ENCODE data around the gene ABCA4.
A peak's percentile ranks its signal among the peaks of the same experiment; 100 is the strongest.
"Not testable (repeated sequence)": the region's sequence is repeated elsewhere in the genome, so short reads cannot be mapped to it uniquely, and the experiment has no call there.

Gene ABCA4

DNA sequence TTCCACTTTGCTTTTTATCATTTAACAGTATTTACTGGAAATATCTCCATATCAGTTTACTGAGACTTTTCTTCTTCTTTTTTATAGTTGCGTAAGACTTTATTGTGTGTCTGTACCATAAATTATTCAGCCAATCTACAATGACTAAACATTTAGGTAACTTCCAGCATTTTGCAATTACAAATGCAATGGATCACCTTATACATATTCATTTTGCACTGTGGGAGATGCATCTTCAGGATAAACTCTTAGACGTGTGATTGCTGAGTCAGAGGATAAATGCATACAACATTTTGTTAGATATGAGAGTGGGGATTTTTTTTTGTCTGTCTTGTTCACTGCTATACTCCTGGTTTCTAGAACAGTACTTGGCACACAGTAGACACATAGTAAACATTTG is 116.0 kb downstream of the ABCA4 start:
- no peak for DNase-seq (ENCODE audit: low spot score)

GRCh38 chr1:94002046-94002787 is 118.7 kb downstream of the ABCA4 start:
- DNase-seq (ENCODE audit: low spot score), result no peak

GRCh38 chr1:94001397-94002045 is 119.4 kb downstream of the ABCA4 start:
- DNase-seq (ENCODE audit: low spot score), result no peak

DNA sequence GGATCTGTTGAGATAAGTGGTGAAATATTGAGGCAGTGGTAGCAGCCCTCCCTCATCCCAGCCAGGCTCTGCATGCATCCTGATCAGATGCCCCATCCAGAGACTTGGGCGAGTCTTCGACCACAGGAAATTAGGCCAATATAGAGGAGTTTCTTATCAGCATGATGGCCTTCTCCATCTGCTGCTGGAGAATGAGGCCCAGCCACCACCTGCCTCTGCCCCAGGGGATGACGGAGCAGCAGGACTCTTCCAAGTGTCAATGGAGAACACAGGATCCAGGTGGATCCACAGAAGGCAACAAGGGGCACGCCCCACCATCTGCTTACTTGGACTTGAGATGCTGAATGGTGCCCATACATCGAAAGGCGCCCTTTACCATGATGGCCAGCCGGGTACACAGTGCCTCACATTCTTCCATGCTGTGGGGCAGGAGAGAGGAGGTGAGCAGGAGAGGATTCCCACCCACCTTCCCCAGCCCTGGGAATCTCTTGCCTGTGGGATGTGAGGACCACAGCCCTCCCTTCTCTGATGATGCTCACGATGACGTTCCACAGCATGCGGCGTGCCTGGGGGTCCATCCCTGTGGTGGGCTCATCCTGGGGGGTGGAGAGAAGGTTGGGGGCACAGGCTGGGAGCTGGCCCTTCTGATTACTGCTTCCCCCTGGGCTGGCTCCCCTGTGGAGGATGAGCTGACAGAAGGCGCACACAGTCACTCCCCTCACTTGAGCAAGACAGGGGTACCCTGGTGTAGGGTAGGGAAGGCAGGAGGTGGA is 120.3 kb downstream of the ABCA4 start:
- DNase-seq (ENCODE audit: low spot score), result no peak

GRCh38 chr1:93999840-94000415 is 121.0 kb downstream of the ABCA4 start:
- DNase-seq (ENCODE audit: low spot score), result no peak

DNA sequence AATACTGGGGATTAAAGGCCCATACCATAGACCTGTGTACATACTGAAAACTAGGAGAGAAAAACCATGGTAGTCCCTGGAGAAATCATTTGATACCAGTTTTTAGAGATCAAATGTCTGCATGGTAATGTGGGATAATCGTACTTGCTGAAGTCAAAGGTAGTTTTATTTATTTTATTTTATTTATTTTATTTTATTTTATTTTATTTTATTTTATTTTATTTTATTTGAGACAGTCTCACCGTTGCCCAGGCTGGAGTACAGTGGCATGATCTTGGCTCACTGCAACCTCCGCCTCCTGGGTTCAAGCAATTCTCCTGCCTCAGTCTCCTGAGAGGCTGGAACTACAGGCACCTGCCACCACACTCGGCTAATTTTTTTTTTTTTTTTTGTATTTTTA is 122.4 kb downstream of the ABCA4 start:
- not testable (repeated sequence) for DNase-seq (ENCODE audit: low spot score)

GRCh38 chr1:93997756-93998155 is 123.2 kb downstream of the ABCA4 start:
- no peak for DNase-seq (ENCODE audit: low spot score)

DNA sequence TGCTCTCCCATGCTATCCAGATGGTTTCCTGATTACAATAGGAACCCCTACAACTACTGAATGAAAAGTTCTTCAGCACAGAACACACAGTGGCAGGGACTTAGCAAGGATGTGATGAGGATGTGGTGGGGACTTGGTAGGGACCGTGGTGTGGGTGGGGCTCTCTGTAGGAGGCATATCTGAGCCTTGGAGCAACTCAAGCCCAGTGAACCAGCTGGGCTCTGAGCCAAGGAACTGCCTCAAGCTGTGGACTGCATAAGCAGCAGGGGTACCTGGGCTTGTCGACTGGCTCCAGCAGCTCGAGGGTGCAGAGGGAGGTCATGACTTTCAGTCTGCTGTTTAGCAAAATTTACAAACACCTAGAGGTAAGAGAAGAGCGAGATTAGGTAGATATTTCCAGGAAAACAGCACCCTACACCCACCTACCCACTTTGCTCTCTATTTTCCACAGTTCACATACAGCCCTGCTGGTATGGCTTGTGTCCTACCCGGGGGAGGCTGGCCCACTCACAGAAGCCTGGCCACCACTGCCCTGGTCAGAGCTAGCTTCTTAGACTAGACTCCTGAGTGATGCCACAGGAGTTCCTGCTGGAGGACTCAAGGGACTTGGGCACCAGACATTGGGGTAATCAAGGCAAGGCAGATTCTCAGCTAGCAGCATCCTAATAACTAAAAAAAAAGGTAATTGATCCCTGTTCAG is 125.0 kb downstream of the ABCA4 start:
- no peak for DNase-seq (ENCODE audit: low spot score)

DNA sequence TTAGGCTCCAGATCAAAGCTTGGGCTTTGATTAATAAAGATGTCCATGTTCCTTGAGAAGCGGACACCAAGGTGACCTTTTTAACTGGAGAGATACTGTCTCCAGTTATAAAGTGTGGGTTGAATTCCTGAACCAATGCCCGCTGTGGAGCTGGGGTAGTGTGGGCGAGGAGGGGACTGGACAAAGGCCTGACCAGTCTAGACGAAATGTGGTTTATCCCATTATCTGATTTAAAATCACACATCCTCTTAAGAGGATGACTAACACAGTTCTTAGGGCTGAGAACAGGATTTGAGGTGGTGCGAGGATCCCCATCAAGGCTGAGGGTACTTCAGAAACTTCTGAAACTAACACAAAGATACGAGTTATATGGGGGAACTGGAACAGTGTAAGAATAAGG is 127.2 kb downstream of the ABCA4 start:
- no peak for DNase-seq (ENCODE audit: low spot score)

DNA sequence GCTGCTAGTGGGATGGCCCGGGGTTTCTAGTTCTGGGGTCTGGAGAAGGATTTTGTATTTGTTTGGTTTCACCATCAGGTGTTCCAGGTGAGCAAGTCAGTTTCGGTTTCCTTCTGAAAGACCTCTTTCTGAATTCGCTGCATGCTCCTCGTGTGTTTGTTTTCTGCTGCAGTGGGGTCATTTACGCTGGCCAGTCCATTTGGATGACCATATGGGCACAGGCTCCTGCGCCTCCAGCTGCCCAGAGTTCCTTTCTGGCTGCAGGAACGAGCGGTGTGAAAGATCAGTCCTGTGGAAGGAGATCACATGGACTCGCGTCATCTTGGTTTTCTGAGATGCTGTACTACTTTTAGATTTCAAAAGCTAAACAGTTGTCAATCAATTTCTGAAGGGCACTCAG is 128.0 kb downstream of the ABCA4 start:
- no peak for DNase-seq (ENCODE audit: low spot score)

GRCh38 chr1:93992190-93992589 is 128.8 kb downstream of the ABCA4 start:
- DNase-seq (ENCODE audit: low spot score), result no peak

- DNase-seq (ENCODE audit: low spot score), result no peak
Observed at GRCh38 chr1:93991271-93991670, 129.7 kb downstream of the ABCA4 start.

DNA sequence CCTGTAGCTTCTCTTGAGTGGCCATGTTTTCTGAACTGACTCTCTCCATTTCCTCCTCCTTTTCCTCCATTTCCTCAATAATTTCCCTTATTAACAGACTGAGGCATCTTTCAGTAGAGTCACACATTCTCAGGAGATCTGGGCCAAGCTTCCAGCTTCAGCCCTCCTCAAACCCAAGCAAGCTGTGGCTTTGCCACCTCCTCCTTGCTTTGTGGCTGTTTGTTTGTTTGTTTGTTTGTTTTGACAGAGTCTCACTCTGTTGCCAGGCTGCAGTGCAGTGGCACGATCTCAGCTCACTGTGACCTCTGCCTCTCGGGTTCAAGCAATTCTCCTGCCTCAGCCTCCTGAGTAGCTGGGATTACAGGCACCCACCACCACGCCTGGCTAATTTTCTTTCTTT is 130.5 kb downstream of the ABCA4 start:
- DNase-seq (ENCODE audit: low spot score), result not testable (repeated sequence)

GRCh38 chr1:93990010-93990409 is 130.9 kb downstream of the ABCA4 start:
- DNase-seq (ENCODE audit: low spot score), result no peak

- no peak for DNase-seq (ENCODE audit: low spot score)
Observed at GRCh38 chr1:93989601-93990000, 131.3 kb downstream of the ABCA4 start.

DNA sequence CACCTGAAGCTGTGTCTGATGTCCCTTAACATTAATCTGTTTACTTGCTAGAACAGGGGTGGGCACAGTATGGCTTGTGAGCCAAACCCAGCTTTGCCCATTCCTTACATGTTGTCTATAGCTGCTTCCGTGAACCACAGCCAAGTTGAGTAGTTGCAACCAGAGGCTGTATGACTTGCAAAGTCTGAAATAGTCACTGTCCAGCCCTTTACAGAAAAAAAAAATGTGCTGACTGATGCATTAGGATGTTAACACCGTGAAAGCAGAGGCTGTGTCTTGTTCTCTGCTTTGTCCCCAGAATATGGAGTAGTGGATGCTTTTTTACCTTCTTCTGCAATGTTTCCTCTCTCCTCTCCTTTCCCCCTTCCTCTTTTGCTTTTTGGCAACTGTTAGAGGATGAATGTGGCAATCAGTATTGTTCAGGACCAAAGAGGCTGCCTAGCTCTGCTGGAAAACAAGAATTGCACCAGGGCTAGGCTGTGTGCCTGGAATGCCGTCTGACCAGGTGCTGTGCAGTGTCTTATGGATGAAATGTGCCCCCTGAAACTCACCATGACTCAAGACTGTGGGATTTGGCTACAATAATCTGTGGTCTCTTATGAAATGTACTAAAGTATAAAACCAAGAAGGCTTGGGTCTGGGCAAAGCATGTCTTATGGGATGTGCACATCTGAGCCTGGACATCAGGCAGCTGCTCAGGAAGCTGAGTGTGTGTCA is 132.2 kb downstream of the ABCA4 start:
- DNase-seq (ENCODE audit: low spot score), result no peak

DNA sequence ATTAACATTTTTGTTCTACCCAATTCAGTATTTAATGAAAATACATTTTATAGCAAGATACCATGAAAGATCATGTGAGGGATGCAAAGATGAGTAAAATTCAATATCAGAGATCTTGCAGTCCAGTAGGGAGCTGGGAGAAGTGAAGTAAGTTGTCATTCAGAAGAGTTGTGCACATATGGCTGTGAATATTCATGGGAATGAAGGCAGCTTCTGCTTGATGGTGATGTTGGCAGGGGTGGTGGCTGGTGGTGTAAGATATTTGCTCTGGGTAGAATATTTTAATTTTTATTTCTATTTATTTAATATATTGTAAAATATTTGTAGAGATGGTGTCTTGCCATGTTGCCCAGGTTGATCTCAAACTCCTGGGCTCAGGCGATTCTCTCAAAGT is 139.7 kb downstream of the ABCA4 start:
- no peak for DNase-seq (ENCODE audit: low spot score)

DNA sequence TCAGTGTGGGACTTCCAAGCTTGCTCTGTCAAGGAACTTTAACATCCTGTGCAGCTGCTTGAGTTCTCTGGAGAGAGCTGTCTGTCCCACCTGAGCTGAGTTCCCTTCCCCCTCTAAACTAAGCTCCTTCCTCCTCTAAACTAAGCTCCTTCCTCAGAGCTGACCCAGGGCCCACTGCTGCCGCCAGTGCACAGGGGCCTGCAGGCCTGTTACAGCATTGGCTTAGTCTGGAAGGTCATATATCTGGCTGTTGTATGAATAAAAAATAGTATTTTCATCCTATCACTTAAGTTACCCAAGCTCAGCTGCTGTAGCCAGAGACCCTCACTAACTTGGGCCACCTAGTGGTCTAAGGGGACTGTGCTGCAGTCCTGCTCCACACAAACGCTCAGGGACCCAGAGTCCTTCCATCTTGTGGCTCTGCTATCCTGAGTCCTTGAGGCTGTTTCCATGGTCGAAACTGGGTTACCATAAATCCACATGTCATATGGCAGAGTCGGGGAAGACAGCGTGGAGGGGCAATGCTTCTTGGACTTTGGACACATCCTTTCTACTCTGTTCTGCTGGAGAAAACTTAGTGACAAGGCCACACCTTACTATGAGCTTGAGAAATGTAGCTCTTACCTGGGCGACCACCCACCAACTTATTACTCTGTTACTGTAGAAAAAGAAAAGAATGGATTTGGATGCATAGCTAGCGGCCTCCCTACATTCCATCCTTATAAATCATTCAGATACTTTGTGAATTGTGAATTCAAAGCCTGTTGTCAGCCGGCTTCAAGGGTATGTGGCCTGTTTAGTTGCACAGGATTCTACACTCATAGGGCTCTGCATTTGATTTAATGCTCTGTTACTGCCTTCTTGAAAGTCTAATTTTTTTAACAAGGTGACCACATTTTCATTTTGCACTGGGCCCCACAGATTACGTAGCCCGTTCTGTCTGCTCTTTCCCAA is 140.4 kb downstream of the ABCA4 start:
- DNase-seq (ENCODE audit: low spot score), result peak; percentile 54

- no peak for DNase-seq (ENCODE audit: low spot score)
Observed at GRCh38 chr1:93979718-93980319, 141.1 kb downstream of the ABCA4 start.

Measured in NAMALWA (cell line).